Right lobe of liver (tissue), 4 donors: ENCODE data around the gene MTHFR.

ENCODE experiments used
- POLR2A ChIP-seq: fragments of 450-650 bp; IDR thresholded peaks from one replicate; pipeline ENCODE4 v1.6.1; 2017; ENCODE audit warnings: antibody characterized with exemption, mild to moderate bottlenecking
- TF ChIP-seq, protein P1 (sequence below), 4 donors: fragments of 200-600 bp in 3 of 4; fragments of 450-650 bp in 1 of 4; IDR thresholded peaks; one replicate each; pipeline versions ENCODE4 v1.5.1 to v1.8.0; 2016 to 2022; ENCODE audit warnings: antibody characterized with exemption in 4 of 4, mild to moderate bottlenecking in 2 of 4
- donor health status: DM: no; HTN: no; CAD: no.
- donor health status: DM: no; HTN: no; CAD: no.
- donor health status: DM: no; HTN: yes; CAD: no.

GRCh38 chr1:11831945-11832725 is 26.4 kb upstream of the MTHFR start:
- TF ChIP-seq, protein P1, sequence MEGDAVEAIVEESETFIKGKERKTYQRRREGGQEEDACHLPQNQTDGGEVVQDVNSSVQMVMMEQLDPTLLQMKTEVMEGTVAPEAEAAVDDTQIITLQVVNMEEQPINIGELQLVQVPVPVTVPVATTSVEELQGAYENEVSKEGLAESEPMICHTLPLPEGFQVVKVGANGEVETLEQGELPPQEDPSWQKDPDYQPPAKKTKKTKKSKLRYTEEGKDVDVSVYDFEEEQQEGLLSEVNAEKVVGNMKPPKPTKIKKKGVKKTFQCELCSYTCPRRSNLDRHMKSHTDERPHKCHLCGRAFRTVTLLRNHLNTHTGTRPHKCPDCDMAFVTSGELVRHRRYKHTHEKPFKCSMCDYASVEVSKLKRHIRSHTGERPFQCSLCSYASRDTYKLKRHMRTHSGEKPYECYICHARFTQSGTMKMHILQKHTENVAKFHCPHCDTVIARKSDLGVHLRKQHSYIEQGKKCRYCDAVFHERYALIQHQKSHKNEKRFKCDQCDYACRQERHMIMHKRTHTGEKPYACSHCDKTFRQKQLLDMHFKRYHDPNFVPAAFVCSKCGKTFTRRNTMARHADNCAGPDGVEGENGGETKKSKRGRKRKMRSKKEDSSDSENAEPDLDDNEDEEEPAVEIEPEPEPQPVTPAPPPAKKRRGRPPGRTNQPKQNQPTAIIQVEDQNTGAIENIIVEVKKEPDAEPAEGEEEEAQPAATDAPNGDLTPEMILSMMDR (IDR thresholded peaks at IDR 0.05) = no peak
- no peak for TF ChIP-seq POLR2A
